Mesothelial cell of epicardium (in vitro differentiated cells): Measurements from ENCODE around the gene NUP62. TPM values are rescaled to one million over a fixed set of nuclear protein-coding genes. Genes with fewer than 3 reads are reported as not detected.

ENCODE experiments used
- DNase-seq, 2 experiments: peaks; one replicate each; pipeline ENCODE4 v3.0.0; 2021; ENCODE audit warnings: low spot score in 2 of 2; ENCODE audit not compliant: unreplicated experiment in 2 of 2
- H3K27ac Mint-ChIP-seq: 2 replicates; pipeline ENCODE4 v1.8.0; 2021; ENCODE audit warnings: mixed read lengths
- H3K27me3 Mint-ChIP-seq: 2 replicates; pipeline ENCODE4 v1.8.0; 2021; ENCODE audit warnings: low read depth, mixed read lengths
- H3K36me3 Mint-ChIP-seq: 2 replicates; pipeline ENCODE4 v1.8.0; 2021; ENCODE audit warnings: mixed read lengths
- H3K4me1 Mint-ChIP-seq: 2 replicates; pipeline ENCODE4 v1.8.0; 2021; ENCODE audit warnings: mixed read lengths
- H3K4me3 Mint-ChIP-seq: 2 replicates; pipeline ENCODE4 v1.8.0; 2021; ENCODE audit warnings: mild to moderate bottlenecking, moderate library complexity, mixed read lengths
- H3K9me3 Mint-ChIP-seq: 2 replicates; pipeline ENCODE4 v1.8.0; 2021; ENCODE audit warnings: mixed read lengths
- CTCF ChIP-seq: fragments of 200-600 bp; sonication (generic); IDR thresholded peaks from one replicate; pipeline ENCODE4 v1.5.0; 2021; ENCODE audit warnings: antibody characterized with exemption; ENCODE audit not compliant: unreplicated experiment
- total RNA-seq: library from RNA; stranded (reverse); gene quantifications from 3 replicates; pipeline ENCODE4 v1.2.1, GENCODE V29; 2021

Gene NUP62
- total RNA-seq, 1 donor from 2014 or later = 67.6 TPM

- Mint-ChIP-seq H3K27me3 (no peaks in the 10 kb centered on the region), H3K36me3 (peaks cover 15% of the 10 kb centered on the region), H3K9me3 (no peaks in the 10 kb centered on the region), H3K27ac (no peak overlapping the region), H3K4me1 (peaks cover 26% of the 10 kb centered on the region), H3K4me3 (no peak overlapping the region)
- DNase-seq = peak; percentile 95 to 97
- TF ChIP-seq CTCF = no peak
Observed at GRCh38 chr19:49876422-49877019, 52.8 kb downstream of the NUP62 start.

GRCh38 chr19:49875857-49876421 lies 53.4 kb downstream of the NUP62 start:
- H3K4me1 Mint-ChIP-seq = peaks cover 26% of the 10 kb centered on the region
- H3K36me3 Mint-ChIP-seq = peaks cover 12% of the 10 kb centered on the region
- peak in 1 of 2 experiments; percentile 65 for DNase-seq
- no peaks in the 10 kb centered on the region for H3K9me3 Mint-ChIP-seq
- H3K4me3 Mint-ChIP-seq = no peak overlapping the region
- H3K27ac Mint-ChIP-seq = no peak overlapping the region
- no peaks in the 10 kb centered on the region for H3K27me3 Mint-ChIP-seq
- TF ChIP-seq CTCF = no peak

GRCh38 chr19:49875177-49875576 lies 54.1 kb downstream of the NUP62 start:
- H3K27me3 Mint-ChIP-seq = no peaks in the 10 kb centered on the region
- H3K36me3 Mint-ChIP-seq = peaks cover 7% of the 10 kb centered on the region
- H3K27ac Mint-ChIP-seq = no peak overlapping the region
- H3K4me3 Mint-ChIP-seq = no peak overlapping the region
- TF ChIP-seq CTCF = no peak
- H3K9me3 Mint-ChIP-seq = no peaks in the 10 kb centered on the region
- DNase-seq = no peak
- H3K4me1 Mint-ChIP-seq = peaks cover 30% of the 10 kb centered on the region

GRCh38 chr19:49874503-49875157 lies 54.7 kb downstream of the NUP62 start:
- no peak overlapping the region for H3K4me3 Mint-ChIP-seq
- H3K27me3 Mint-ChIP-seq = no peaks in the 10 kb centered on the region
- no peaks in the 10 kb centered on the region for H3K9me3 Mint-ChIP-seq
- peaks cover 32% of the 10 kb centered on the region for H3K4me1 Mint-ChIP-seq
- TF ChIP-seq CTCF = no peak
- H3K27ac Mint-ChIP-seq = peak overlapping the region; percentile 53
- no peak for DNase-seq
- peaks cover 5% of the 10 kb centered on the region for H3K36me3 Mint-ChIP-seq

- no peaks in the 10 kb centered on the region for H3K27me3 Mint-ChIP-seq
- peaks cover 3% of the 10 kb centered on the region for H3K36me3 Mint-ChIP-seq
- no peak for DNase-seq
- peak overlapping the region; percentile 34 for H3K27ac Mint-ChIP-seq
- H3K4me3 Mint-ChIP-seq = no peak overlapping the region
- H3K9me3 Mint-ChIP-seq = no peaks in the 10 kb centered on the region
- no peak for TF ChIP-seq CTCF
- peaks cover 28% of the 10 kb centered on the region for H3K4me1 Mint-ChIP-seq
Observed at GRCh38 chr19:49873834-49874233, 55.5 kb downstream of the NUP62 start.
